HL-60/S4 treated with retinoic acid at 250 ng/mL for 4 days and 3 days (cell line): ENCODE data around the gene USP9X.
"Not testable (repeated sequence)": the region's sequence is repeated elsewhere in the genome, so short reads cannot be mapped to it uniquely, and the experiment has no call there.

ENCODE experiments used
- in situ Hi-C: fragments of 300-500 bp; cut with MboI; formaldehyde crosslinking; loops from 2 replicates; pipeline ENCODE4 v1.7.0; 2022; ENCODE audit warnings: low sequenced_read_pairs

The USP9X gene

GRCh38 chrX:41275661-41276609 lies 190.7 kb downstream of the USP9X start:
- in situ Hi-C loops: no loop called here

DNA sequence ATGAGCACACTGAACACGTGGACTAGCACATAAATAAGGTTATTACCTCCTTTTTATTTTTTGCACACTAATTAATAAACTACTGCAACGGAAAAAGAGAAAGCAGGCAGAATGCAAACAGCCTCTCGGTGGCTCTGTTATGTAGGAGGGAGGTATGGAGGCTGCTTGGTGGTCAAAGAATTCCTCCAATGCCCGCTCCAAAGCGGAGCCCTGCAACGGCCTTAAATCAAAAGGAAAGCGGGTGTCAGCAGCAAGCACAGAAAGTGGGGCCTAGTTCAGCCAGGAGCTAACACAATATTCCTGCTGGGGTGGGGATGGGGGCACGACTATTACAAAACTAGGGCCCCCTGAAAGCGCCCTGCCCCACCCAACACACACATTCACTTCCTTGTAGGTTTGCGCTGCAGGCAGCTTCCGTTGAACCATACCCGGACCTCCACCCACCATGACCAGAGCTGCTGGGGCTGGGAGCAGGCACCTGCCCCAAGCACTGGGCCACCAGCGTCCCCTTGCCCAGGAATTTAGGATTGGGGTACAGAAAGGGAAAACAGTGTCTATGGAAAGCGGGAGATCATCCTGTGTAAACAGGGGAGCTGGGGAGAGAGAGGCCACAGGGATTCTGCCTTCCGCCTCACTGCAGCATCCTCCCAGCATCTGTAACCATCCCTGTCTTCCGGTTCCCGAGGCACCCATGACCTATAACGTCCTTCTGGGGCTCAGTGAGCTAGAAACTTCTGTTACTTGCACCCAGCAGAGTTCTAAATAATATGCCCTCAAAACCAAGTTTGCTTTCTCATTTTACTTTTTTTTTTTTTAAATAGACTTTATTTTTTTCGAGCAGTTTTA lies 191.6 kb downstream of the USP9X start:
- in situ Hi-C loops: no loop called here

GRCh38 chrX:41282307-41282706 lies 197.1 kb downstream of the USP9X start:
- in situ Hi-C loops: not testable (repeated sequence)

DNA sequence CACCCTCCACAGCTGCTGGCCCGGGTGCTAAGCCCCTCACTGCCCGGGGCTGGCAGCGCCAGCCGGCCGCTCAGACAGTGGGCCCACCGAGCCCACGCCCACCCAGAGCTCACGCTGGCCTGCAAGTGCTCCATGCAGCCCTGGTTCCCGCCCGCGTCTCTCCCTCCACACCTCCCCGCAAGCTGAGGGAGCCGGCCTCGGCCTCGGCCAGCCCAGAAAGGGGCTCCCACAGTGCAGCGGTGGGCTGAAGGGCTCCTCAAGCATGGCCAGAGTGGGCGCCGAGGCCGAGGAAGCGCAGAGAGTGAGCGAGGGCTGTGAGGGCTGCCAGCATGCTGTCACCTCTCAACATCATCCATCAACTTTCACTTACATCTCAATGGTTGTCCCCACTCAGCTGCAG lies 200.7 kb downstream of the USP9X start:
- in situ Hi-C loops: not testable (repeated sequence)
